ENCODE results near the gene OR52E4.

OR52E4 gene

DNA sequence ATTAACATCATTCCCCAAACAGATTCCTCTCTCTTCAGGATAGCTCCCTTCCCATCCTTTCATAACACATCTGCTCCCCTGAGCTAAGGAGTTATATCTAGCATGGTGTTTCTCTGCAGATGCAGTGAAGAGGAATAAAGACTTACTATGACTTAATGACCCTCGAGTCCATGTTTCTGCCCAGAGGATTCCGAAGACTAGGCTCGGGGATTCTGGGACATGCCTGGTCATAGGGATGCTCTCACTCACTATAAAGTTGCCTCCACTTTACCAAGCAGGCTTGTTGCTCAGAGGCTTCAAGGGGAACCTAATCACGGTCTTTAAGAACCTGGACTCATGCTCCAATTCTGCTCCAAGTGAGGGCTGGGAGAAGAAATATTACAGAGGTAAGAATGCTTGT, at the start of gene OR52E4:
Gene OR52E4 (plus strand): TSS at position 301 of the 400 bp plus-strand sequence. CDS start 3,664 bp downstream, outside the sequence.
- DNase-seq: no peak

DNA sequence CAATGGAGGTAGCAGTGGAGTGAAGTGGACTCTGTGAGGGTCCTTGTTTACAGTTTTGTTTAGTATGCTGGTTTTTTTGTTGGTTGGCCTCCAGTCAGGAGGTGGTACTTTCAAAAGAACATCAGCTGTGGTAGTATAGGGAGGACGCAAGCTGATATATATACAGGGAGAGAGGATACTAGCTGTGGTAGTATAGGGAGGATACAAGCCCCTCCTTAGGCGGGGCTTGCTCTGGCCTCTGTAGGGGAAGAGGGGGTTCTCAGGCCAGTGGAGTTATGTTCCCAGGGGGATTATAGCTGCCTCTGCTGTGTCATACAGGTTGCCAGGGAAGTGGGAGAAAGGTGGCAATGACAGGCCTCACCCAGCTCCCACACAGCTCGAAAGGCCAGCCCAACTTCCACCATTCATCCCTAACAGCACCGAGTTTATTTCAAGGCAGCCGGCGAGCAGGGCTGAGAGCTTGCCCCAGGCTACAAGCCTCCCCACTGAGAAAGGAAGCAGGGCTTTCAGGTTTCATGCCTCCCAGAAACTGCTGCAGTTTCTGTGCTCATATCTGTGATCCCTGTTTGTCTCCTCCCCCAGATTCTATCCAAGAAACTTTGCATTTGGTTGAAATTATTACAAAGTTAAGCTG, 49.1 kb upstream of the OR52E4 start:
- DNase-seq: no peak

- DNase-seq: no peak
Measured at GRCh38 chr11:5833446-5833845, 47.0 kb upstream of the OR52E4 start.

- no peak for DNase-seq
Measured at GRCh38 chr11:5837695-5838094, 42.7 kb upstream of the OR52E4 start.

DNA sequence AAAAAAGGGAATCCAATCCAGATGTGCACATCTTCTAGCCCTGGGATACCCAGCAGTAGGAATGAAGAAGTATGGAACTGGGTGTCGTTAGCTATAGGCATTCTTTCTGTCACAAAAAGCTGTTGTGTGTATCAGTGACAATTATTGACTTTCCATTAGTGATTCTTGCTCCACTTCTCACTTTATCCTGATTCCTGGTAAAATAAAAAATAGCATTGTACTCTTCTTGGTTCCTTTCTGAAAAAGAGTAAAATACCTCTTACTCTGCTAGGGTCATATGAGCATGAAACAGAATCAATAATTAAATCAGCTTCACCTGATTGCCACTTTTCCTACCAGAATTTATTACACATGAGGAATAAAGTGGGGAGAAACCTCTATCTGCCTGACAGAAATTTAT, 38.6 kb upstream of the OR52E4 start, which contains the start of gene OR52E6:
Gene OR52E6 (minus strand): TSS at position 101 of the 400 bp plus-strand sequence. CDS start 0 bp downstream, at position 101.
- no peak for DNase-seq

DNA sequence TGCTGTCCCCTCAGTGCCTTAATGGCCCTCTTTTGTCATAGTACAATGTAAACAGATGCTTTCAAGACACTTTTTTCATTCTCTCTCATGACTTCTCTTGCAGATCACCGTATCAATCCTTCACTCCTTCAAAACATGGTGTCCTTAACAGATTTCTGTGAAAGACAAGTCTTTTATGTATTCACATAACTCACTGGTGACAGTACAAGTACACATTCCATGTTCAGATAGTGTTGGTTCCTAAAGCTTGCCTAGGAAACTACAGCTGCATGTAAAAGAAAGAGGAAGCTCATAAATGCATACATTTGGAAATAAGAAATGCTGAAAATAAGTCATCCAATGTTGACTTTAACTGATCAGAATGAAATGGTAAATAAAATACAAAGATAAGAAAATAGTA, 33.7 kb upstream of the OR52E4 start:
- DNase-seq: no peak

DNA sequence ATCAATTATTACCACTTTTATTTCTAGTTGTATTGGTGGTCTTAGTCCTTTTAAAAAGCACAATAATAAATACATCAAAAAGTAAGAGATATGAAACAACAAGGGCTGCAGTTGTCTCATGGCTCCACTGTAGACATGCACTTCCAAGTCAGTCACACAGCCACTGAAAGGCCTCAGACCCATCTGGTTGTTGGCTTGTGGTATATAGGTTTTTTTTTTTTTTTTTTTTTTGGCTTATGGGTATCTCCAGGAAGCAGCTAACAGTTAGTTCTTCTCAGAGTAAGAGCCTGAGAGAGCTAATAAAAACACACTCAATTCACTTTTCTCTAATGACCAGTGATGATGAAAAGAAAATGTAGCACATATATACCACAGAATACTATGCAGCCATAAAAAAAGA, 32.7 kb upstream of the OR52E4 start:
- no peak for DNase-seq

DNA sequence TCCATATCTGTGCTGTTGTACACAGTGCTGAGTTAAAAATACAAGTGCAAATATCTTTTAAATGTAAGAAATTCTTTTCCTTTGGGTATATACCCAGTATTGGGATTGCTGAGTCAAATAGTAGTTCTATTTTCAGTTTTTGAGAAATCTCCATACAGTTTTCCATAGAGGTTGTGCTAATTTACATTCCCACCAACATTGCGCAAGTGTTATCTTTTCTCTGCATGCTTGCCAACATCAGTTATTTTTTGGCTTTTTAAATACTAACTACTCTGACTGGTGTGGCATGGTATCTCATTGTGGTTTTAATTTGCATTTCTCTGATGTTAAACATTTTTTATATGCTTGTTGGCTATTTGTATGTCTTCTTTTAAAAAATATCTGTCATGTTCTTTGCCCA, 29.4 kb upstream of the OR52E4 start:
- no peak for DNase-seq

DNA sequence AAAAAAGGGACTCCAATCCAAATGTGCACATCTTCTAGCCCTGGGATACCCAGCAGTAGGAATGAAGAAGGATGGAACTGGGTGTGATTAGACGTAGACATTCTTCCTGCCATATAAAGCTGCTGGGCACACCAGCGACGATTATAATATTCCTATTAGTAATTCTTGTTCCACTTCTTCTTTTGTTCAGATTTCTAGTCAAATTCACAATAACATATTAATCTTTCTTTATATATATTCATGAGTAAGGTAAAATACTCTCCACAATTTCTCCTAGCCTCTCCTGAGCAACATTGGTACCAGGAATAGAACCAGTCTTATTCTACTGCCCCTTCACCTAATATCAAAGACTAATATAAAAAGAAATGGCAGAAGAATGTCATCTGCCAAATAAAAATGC, 22.8 kb upstream of the OR52E4 start, which contains the start of gene OR52E8:
Gene OR52E8 (minus strand): TSS at position 101 of the 400 bp plus-strand sequence. CDS start 0 bp downstream, at position 101.
- DNase-seq: no peak

DNA sequence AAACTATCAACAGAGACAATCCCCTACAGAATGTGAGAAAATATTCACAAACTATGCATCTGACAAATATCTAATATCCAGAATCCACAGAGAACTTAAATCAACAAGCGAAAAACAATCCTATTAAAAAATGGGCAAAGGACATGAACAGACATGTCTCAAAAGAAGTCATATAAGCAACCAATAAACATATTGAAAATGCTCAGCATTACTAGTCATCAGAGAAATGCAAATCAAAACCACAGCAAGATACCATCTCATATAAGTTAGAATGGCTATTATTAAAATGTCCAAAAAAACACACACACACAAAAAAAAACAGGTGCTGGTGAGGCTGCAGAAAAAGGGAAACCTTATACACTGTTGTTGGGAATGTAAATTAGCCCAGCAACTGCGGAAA, 14.6 kb upstream of the OR52E4 start:
- no peak for DNase-seq

- no peak for DNase-seq
Measured at GRCh38 chr11:5878564-5878963, 1.9 kb upstream of the OR52E4 start.

GRCh38 chr11:5881756-5882155, 1.3 kb downstream of the OR52E4 start:
- DNase-seq: no peak

DNA sequence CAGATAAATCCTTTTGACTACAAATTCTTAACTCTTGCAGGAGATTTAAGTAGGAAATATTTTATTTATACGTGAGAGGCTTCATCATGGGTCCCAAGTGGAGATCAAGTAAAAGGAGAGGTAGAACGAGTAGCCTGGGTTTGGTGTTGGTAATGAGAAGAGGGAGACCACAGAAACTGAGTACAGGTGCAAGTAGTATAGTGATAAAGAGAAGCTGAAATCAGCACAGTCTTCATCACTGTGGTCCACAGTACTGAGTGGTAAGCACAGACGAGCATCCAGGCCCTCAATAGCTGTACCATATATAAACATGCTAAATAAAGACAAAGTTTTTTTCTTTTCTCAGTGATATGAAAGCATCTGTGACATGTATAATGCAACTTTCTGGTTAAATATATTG, 6.7 kb downstream of the OR52E4 start:
- no peak for DNase-seq

DNA sequence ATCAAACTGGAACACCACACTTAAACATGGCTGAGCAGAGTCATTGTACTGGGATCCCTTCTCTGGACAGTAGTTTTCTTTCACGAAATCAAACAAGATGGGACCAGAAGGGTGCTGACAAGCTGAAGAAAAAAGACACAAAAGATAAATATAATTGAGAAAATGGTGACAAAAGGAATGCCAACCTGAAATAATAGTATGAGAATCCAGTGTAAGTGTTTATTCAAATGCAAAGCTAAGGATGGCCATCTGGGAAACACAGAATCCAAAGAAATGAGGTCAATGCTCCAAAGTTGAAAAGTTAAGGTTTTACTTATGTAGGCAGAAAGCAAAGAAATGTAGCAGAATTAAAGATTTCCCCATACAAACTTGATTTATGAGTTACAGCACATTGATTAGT, 7.2 kb downstream of the OR52E4 start:
- no peak for DNase-seq

GRCh38 chr11:5891216-5891800, 10.9 kb downstream of the OR52E4 start:
- peak in 1 of 2 experiments; percentile 33 for DNase-seq

DNA sequence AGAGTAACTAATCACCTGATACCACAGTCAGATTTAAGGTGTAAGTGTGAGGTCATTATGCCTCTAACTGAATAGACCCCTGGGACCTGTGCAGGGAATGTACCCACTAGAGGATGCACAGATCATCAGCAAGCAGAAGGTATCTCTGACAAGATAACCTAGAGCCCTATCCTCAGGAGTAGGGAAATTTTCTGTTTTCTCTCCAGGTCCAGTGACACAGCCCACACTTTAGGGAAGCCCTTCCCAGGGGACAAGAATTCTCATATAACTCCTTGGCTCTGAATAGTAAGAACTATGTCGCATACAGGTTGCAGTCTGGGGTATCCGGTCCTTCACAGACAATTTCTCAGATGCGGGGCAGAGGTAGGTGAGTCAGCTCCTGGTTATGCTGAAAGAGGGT, 12.5 kb downstream of the OR52E4 start, which contains the start of gene OR52E5:
Gene OR52E5 (plus strand): TSS at position 301 of the 400 bp plus-strand sequence. CDS start 7,569 bp downstream, outside the sequence.
- no peak for DNase-seq

- no peak for DNase-seq
Measured at GRCh38 chr11:5899534-5899933, 19.1 kb downstream of the OR52E4 start.

- no peak for DNase-seq
Measured at GRCh38 chr11:5910540-5910939, 30.1 kb downstream of the OR52E4 start.

GRCh38 chr11:5922749-5923426, 42.5 kb downstream of the OR52E4 start:
- DNase-seq: no peak

DNA sequence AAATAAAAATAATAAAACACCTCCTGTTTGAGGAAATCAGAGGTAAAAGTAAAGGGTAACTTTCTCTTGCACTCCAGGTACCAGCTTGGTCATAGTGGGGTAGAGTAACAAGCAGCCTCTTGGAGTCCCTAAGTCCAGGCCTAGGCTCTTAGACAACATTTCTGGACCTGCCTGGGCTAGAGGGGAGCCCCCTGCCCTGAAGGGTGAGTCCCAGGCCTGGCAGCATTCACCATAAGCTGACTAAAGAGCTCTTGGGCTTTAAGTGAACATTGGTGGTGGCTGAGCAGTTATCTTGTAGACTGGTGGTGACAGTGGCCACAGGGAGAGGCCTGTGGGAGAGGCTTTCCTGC, 43.0 kb downstream of the OR52E4 start:
- no peak for DNase-seq

- DNase-seq: no peak
Measured at GRCh38 chr11:5923794-5924193, 43.4 kb downstream of the OR52E4 start.

GRCh38 chr11:5928271-5928670, 47.8 kb downstream of the OR52E4 start:
- DNase-seq: no peak

- no peak for DNase-seq
Measured at GRCh38 chr11:5928811-5929210, 48.4 kb downstream of the OR52E4 start.

Measured in NCI-H526 (cell line).